ENCODE results near the gene COMMD1.
"Not testable (repeated sequence)": the region's sequence is repeated elsewhere in the genome, so short reads cannot be mapped to it uniquely, and the experiment has no call there.

Gene COMMD1

GRCh38 chr2:62156861-62157496 is 251.5 kb downstream of the COMMD1 start:
- DNase-seq (ENCODE audit: low read depth), result no peak
- TF ChIP-seq CTCF (conservative IDR thresholded peaks at IDR 0.05; ENCODE audit: low read depth, low read length), result no peak
- no peak overlapping the region for H3K4me3 ChIP-seq (ENCODE audit: low read depth, low read length)

- no peak overlapping the region for H3K4me3 ChIP-seq (ENCODE audit: low read depth, low read length)
- no peak for TF ChIP-seq CTCF (conservative IDR thresholded peaks at IDR 0.05; ENCODE audit: low read depth, low read length)
- DNase-seq (ENCODE audit: low read depth), result no peak
These were observed 253.1 kb downstream of the COMMD1 start for GRCh38 chr2:62158444-62159121.

- DNase-seq (ENCODE audit: low read depth); H3K4me3 ChIP-seq (ENCODE audit: low read depth, low read length): not testable (repeated sequence)
These were observed 255.2 kb downstream of the COMMD1 start for GRCh38 chr2:62160691-62161090.

- DNase-seq (ENCODE audit: low read depth), result no peak
- TF ChIP-seq CTCF (conservative IDR thresholded peaks at IDR 0.05; ENCODE audit: low read depth, low read length), result no peak
These were observed 257.8 kb downstream of the COMMD1 start for GRCh38 chr2:62163106-62163831.

GRCh38 chr2:62163834-62164233 is 258.4 kb downstream of the COMMD1 start:
- no peak for DNase-seq (ENCODE audit: low read depth)
- no peak overlapping the region for H3K4me3 ChIP-seq (ENCODE audit: low read depth, low read length)
- TF ChIP-seq CTCF (conservative IDR thresholded peaks at IDR 0.05; ENCODE audit: low read depth, low read length), result no peak

More at GRCh38 chr2:62163106-62163831, 257.8 kb downstream of the COMMD1 start:
- no peak overlapping the region for H3K4me3 ChIP-seq (ENCODE audit: low read depth, low read length)

GRCh38 chr2:62175728-62176127 is 270.3 kb downstream of the COMMD1 start:
- no peak for DNase-seq (ENCODE audit: low read depth)
- H3K4me3 ChIP-seq (ENCODE audit: low read depth, low read length), result no peak overlapping the region
- TF ChIP-seq CTCF (conservative IDR thresholded peaks at IDR 0.05; ENCODE audit: low read depth, low read length), result no peak

GRCh38 chr2:62176801-62177200 is 271.3 kb downstream of the COMMD1 start:
- no peak overlapping the region for H3K4me3 ChIP-seq (ENCODE audit: low read depth, low read length)
- TF ChIP-seq CTCF (conservative IDR thresholded peaks at IDR 0.05; ENCODE audit: low read depth, low read length), result no peak
- no peak for DNase-seq (ENCODE audit: low read depth)
